SHP77 (cell line): Measurements from ENCODE around the gene DHCR7.

Experiments used
- DNase-seq, 2 experiments: peaks; one replicate each; lab custom pipeline; 2025; lab: John Stamatoyannopoulos, UW

The DHCR7 gene

GRCh38 chr11:71477641-71478527, 29.7 kb upstream of the DHCR7 start:
- DNase-seq, result no peak

- no peak for DNase-seq
These were observed 28.9 kb upstream of the DHCR7 start for GRCh38 chr11:71476926-71477640.

GRCh38 chr11:71476031-71476430, 27.8 kb upstream of the DHCR7 start:
- DNase-seq, result no peak

- no peak for DNase-seq
These were observed 26.7 kb upstream of the DHCR7 start for GRCh38 chr11:71474771-71475483.

- DNase-seq, result no peak
These were observed 26.1 kb upstream of the DHCR7 start for GRCh38 chr11:71474141-71474770.

GRCh38 chr11:71473793-71474080, 25.5 kb upstream of the DHCR7 start:
- DNase-seq, result no peak

- no peak for DNase-seq
These were observed 25.0 kb upstream of the DHCR7 start for GRCh38 chr11:71472941-71473792.

- DNase-seq, result no peak
These were observed 24.2 kb upstream of the DHCR7 start for GRCh38 chr11:71472357-71472885.

- DNase-seq, result no peak
These were observed 22.8 kb upstream of the DHCR7 start for GRCh38 chr11:71470946-71471345.

GRCh38 chr11:71467164-71467563, 19.0 kb upstream of the DHCR7 start:
- DNase-seq, result no peak

- DNase-seq, result no peak
These were observed 18.2 kb upstream of the DHCR7 start for GRCh38 chr11:71466358-71466757.

- no peak for DNase-seq
These were observed 16.9 kb upstream of the DHCR7 start for GRCh38 chr11:71465054-71465453.

GRCh38 chr11:71463331-71464211, 15.4 kb upstream of the DHCR7 start:
- DNase-seq, result no peak

GRCh38 chr11:71462726-71463125, 14.5 kb upstream of the DHCR7 start:
- DNase-seq, result no peak

GRCh38 chr11:71461696-71462095, 13.5 kb upstream of the DHCR7 start:
- DNase-seq, result no peak

GRCh38 chr11:71459767-71460320, 11.7 kb upstream of the DHCR7 start:
- no peak for DNase-seq

- no peak for DNase-seq
These were observed 11.0 kb upstream of the DHCR7 start for GRCh38 chr11:71459076-71459766.

- DNase-seq, result no peak
These were observed 10.2 kb upstream of the DHCR7 start for GRCh38 chr11:71458146-71459070.
